ENCODE measurements around the gene OLFM4. TPM values are rescaled to one million over a fixed set of nuclear protein-coding genes. Genes with fewer than 3 reads are reported as not detected.

The OLFM4 gene
- total RNA-seq, 6 experiments from 2014 or later: not detected

DNA sequence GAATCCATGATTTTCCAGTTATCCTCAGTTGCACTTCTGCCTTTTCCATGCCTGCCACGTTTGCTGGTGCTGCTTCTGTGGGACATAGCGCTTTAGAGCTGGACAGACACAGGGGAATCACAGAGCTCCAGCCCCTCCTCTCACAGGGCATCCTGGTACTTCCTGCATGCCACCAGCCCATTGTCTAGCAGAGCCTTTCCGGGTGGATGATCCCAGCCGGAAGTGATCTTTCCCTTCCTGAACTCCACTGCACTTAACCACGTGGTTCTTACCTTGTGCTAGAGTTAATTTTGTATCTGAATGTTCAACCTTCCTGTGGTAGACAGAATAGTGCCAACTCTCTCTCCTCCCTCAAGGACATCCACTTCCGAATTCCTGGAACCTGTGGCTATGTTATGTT lies 12.6 kb upstream of the OLFM4 start:
- Mint-ChIP-seq H3K4me3 (no peak overlapping the region), H3K27ac (no peak overlapping the region), H3K27me3 (ENCODE audit: insufficient read depth) (no peaks in the 10 kb centered on the region), H3K36me3 (ENCODE audit: low read depth) (peaks cover 6% of the 10 kb centered on the region; the same call in 1 of the 2 replicates), H3K4me1 (ENCODE audit: low read depth) (no peaks in the 10 kb centered on the region), H3K9me3 (peaks cover 54% of the 10 kb centered on the region)
- no peak for DNase-seq
- no peak for TF ChIP-seq CTCF (IDR thresholded peaks at IDR 0.05)

DNA sequence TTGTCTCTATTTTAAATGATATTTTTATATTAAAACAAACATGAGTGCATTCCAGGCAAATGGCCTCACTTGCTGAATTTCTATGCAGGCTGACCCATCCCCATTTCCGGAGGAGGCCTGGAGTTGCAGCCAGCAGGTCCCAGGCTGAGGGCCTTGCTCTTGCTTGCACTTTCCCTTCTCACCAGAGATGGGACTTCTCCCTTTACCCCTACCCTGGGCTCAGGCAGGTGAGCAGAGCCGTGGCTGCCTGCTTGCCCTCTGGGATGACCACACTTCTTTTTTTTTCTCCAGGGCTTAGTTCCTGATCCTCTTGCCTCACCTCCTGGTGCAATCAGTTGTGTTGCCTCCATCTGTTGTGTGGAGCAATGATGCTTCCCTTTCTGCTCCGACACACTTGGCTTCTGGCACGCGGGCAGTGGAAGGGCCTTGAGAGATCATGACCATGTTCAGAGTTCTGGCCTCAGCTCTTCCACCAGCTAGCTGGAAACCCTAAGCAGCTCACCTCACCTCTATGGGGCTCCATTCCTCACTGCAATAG lies 11.1 kb upstream of the OLFM4 start:
- Mint-ChIP-seq H3K9me3 (peaks cover 47% of the 10 kb centered on the region), H3K27me3 (ENCODE audit: insufficient read depth) (no peaks in the 10 kb centered on the region), H3K4me1 (ENCODE audit: low read depth) (no peaks in the 10 kb centered on the region), H3K4me3 (no peak overlapping the region), H3K27ac (no peak overlapping the region), H3K36me3 (ENCODE audit: low read depth) (peaks cover 6% of the 10 kb centered on the region; the same call in 1 of the 2 replicates)
- DNase-seq: no peak
- TF ChIP-seq CTCF (IDR thresholded peaks at IDR 0.05): no peak

- H3K27ac Mint-ChIP-seq: no peak overlapping the region
- peaks cover 40% of the 10 kb centered on the region for H3K9me3 Mint-ChIP-seq
- no peak for TF ChIP-seq CTCF (IDR thresholded peaks at IDR 0.05)
- no peak overlapping the region for H3K4me3 Mint-ChIP-seq
- H3K27me3 Mint-ChIP-seq (ENCODE audit: insufficient read depth): no peaks in the 10 kb centered on the region
- no peak for DNase-seq
- H3K36me3 Mint-ChIP-seq (ENCODE audit: low read depth): peaks cover 6% of the 10 kb centered on the region; the same call in 1 of the 2 replicates
- no peaks in the 10 kb centered on the region for H3K4me1 Mint-ChIP-seq (ENCODE audit: low read depth)
These were observed 9.6 kb upstream of the OLFM4 start for GRCh38 chr13:53018690-53019647.

- TF ChIP-seq CTCF (IDR thresholded peaks at IDR 0.05): no peak
- Mint-ChIP-seq H3K4me3 (no peak overlapping the region), H3K4me1 (ENCODE audit: low read depth) (no peaks in the 10 kb centered on the region), H3K9me3 (peaks cover 34% of the 10 kb centered on the region), H3K27me3 (ENCODE audit: insufficient read depth) (no peaks in the 10 kb centered on the region), H3K27ac (no peak overlapping the region), H3K36me3 (ENCODE audit: low read depth) (no peaks in the 10 kb centered on the region)
- DNase-seq: no peak
These were observed 7.8 kb upstream of the OLFM4 start for GRCh38 chr13:53020764-53021335.

- DNase-seq: no peak
- Mint-ChIP-seq H3K27ac (no peak overlapping the region), H3K36me3 (ENCODE audit: low read depth) (no peaks in the 10 kb centered on the region), H3K27me3 (ENCODE audit: insufficient read depth) (no peaks in the 10 kb centered on the region), H3K4me3 (no peak overlapping the region), H3K4me1 (ENCODE audit: low read depth) (no peaks in the 10 kb centered on the region), H3K9me3 (peaks cover 34% of the 10 kb centered on the region)
- TF ChIP-seq CTCF (IDR thresholded peaks at IDR 0.05): no peak
These were observed 5.4 kb upstream of the OLFM4 start for GRCh38 chr13:53023246-53023645.
